Spleen (tissue), 11 donors: Measurements from ENCODE around the gene DAZAP1. TPM values are rescaled to one million over a fixed set of nuclear protein-coding genes. Genes with fewer than 3 reads are reported as not detected.

Experiments used
- DNase-seq: peaks from one replicate; pipeline ENCODE4 v3.0.0-alpha.2; 2020
- H3K27ac ChIP-seq, 8 donors: fragments of 200-600 bp; sonication (generic) in 7 of 8; 1 replicate in 4 of 8; 2 replicates in 4 of 8; pipeline versions ENCODE4 v1.5.0 to v1.8.0; 2016 to 2021; ENCODE audit warnings: inconsistent platforms in 4 of 8, mild to moderate bottlenecking in 4 of 8, moderate library complexity in 1 of 8
- H3K27me3 ChIP-seq, 7 donors: fragments of 200-600 bp; sonication (generic) in 6 of 7; replicated peaks in 1 of 7; 1 replicate in 4 of 7; 2 replicates in 3 of 7; pipeline versions ENCODE4 v1.5.0 to v1.8.0; 2016 to 2021; ENCODE audit warnings: inconsistent platforms in 3 of 7, mild to moderate bottlenecking in 1 of 7
- H3K36me3 ChIP-seq, 6 donors: fragments of 200-600 bp; sonication (generic) in 5 of 6; 1 replicate in 4 of 6; 2 replicates in 2 of 6; pipeline versions ENCODE4 v1.5.0 to v1.8.0; 2016 to 2021; ENCODE audit warnings: inconsistent platforms in 2 of 6
- H3K4me1 ChIP-seq, 6 donors: fragments of 200-600 bp; sonication (generic) in 5 of 6; 1 replicate in 3 of 6; 2 replicates in 3 of 6; pipeline versions ENCODE4 v1.5.0 to v1.8.0; 2016 to 2021; ENCODE audit warnings: inconsistent platforms in 3 of 6
- H3K4me3 ChIP-seq, 8 donors: fragments of 200-600 bp; sonication (generic) in 7 of 8; 1 replicate in 4 of 8; 2 replicates in 4 of 8; pipeline versions ENCODE4 v1.5.0 to v1.8.0; 2016 to 2021; ENCODE audit warnings: inconsistent platforms in 4 of 8, mild to moderate bottlenecking in 4 of 8, moderate library complexity in 2 of 8
- H3K9me3 ChIP-seq, 8 donors: fragments of 200-600 bp; sonication (generic) in 7 of 8; 1 replicate in 4 of 8; 2 replicates in 4 of 8; pipeline versions ENCODE4 v1.5.0 to v1.8.0; 2016 to 2021; ENCODE audit warnings: inconsistent platforms in 4 of 8
- POLR2A ChIP-seq, 3 donors: fragments of 450-650 bp; IDR thresholded peaks; one replicate each; pipeline ENCODE4 v1.5.1; 2017; ENCODE audit warnings: antibody characterized with exemption in 3 of 3, mild to moderate bottlenecking in 1 of 3
- POLR2AphosphoS5 ChIP-seq, 3 donors: sonication (generic); formaldehyde crosslinking; IDR thresholded peaks; one replicate each; pipeline ENCODE4 v1.5.1; 2017; ENCODE audit warnings: antibody characterized with exemption in 3 of 3
- WGBS, 5 donors: extraction: QIAGEN DNeasy Blood & Tissue Kit in 3 of 5; methylation state at CpG; one replicate each; pipeline versions ENCODE4 v1.1.5 to v1.1.7; 2013 to 2018; 5-methylcytosine and 5-hydroxymethylcytosine counted together
- intact Hi-C: fragments of 100-400 bp; cut with DNase I; formaldehyde crosslinking; loops from one replicate; pipeline ENCODE4 v1.15.0; 2023; ENCODE audit warnings: low total_unique reads
- polyA plus RNA-seq, 3 donors: library from polyadenylated mRNA; stranded (reverse); fragments of 200-250 nt; gene quantifications; one replicate each; pipeline ENCODE4 v1.2.1, GENCODE V29; 2013
- total RNA-seq, 7 donors: library from RNA; depleted of rRNA in 3 of 7; stranded (reverse); fragments of >200 nt in 3 of 7; fragmentation: NEBNext Ultra II Directional in 4 of 7; extraction: Animal tissue kit (Norgen Biotek cat#: 25700) in 4 of 7; gene quantifications; one replicate each; pipeline versions ENCODE4 v1.1.0 to v1.2.1, GENCODE V29; 2016 to 2021
- TF ChIP-seq, protein P1 (sequence below), 11 experiments: fragments of 200-600 bp in 7 of 11; fragments of 450-650 bp in 4 of 11; sonication (generic) in 4 of 11; IDR thresholded peaks in 8 of 11; conservative IDR thresholded peaks in 3 of 11; 1 replicate in 7 of 11; 2 replicates in 4 of 11; pipeline versions ENCODE4 v1.4.0 to v1.8.0; 2016 to 2021; ENCODE audit warnings: antibody characterized with exemption in 11 of 11, inconsistent platforms in 4 of 11, mild to moderate bottlenecking in 1 of 11
- donor health status: healthy with polysubstance abuse.
- donor health status: DM: no; HTN: no; CAD: no; lungs with moderate emphysema.
- donor health status: DM: no; HTN: no; CAD: no.
- donor health status: Bipolar disorder and iron deficiency.
- donor health status: healthy.
- donor health status: DM: no; HTN: no; CAD: no.
- donor health status: DM: yes; HTN: yes; CAD: no.

Gene DAZAP1
- total and polyA plus RNA-seq, 10 donors, result 43.8 to 137 (median 99.6) TPM

DNA sequence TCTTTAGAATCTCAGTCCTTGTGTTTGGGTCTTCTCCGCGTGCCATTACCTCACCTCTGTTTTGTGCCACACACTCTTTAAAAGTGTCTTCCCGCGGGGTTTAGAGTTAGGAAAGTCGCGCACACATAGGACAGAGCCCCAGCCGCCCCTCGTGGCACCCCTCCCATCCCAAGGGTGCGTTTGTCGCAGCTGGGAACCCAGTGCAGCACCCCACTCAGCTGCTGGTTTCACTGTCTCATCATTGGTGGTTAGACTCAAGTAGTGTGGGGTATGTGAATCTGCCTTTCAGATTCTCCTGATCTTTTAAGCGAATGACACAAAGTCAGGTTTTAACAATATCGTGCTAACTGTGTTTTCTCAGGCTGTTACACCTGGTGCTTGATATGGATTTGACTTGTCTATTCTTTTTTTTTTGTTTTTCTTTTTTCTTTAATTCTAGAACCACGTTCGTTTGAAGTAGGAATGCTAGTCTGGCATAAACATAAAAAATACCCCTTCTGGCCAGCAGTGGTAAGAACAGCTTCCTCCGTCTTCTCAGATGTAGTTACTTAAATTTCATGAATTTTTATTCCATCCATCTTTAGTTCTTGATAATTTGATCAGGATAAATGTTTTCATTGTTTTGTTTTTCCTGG lies 43.2 kb upstream of the DAZAP1 start:
- Histone ChIP-seq H3K36me3 (peaks cover 0 to 97% (median 47%) of the 10 kb centered on the region in 6 donors), H3K27ac (peak overlapping the region in 5 of 8 donors; percentile 23 to 65 (median 53)), H3K4me1 (peaks cover 12 to 73% (median 40%) of the 10 kb centered on the region in 6 donors), H3K4me3 (no peak overlapping the region), H3K27me3 (no peaks in the 10 kb centered on the region), H3K9me3 (no peaks in the 10 kb centered on the region)
- TF ChIP-seq, protein P1, sequence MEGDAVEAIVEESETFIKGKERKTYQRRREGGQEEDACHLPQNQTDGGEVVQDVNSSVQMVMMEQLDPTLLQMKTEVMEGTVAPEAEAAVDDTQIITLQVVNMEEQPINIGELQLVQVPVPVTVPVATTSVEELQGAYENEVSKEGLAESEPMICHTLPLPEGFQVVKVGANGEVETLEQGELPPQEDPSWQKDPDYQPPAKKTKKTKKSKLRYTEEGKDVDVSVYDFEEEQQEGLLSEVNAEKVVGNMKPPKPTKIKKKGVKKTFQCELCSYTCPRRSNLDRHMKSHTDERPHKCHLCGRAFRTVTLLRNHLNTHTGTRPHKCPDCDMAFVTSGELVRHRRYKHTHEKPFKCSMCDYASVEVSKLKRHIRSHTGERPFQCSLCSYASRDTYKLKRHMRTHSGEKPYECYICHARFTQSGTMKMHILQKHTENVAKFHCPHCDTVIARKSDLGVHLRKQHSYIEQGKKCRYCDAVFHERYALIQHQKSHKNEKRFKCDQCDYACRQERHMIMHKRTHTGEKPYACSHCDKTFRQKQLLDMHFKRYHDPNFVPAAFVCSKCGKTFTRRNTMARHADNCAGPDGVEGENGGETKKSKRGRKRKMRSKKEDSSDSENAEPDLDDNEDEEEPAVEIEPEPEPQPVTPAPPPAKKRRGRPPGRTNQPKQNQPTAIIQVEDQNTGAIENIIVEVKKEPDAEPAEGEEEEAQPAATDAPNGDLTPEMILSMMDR (IDR thresholded peaks at IDR 0.05 in 8 of 11, conservative IDR thresholded peaks at IDR 0.05 in 3 of 11), result peak in 3 of 11 experiments; percentile 16 to 26 (median 21)
- TF ChIP-seq POLR2AphosphoS5 (IDR thresholded peaks at IDR 0.05) (peak in 1 of 3 donors; percentile 8), POLR2A (IDR thresholded peaks at IDR 0.05) (no peak)
- WGBS, 5 donors, result 45 to 76% (median 51%) methylated on average over 15 of the region's 15 CpGs
- DNase-seq, result no peak
- intact Hi-C loops, result no loop called here

DNA sequence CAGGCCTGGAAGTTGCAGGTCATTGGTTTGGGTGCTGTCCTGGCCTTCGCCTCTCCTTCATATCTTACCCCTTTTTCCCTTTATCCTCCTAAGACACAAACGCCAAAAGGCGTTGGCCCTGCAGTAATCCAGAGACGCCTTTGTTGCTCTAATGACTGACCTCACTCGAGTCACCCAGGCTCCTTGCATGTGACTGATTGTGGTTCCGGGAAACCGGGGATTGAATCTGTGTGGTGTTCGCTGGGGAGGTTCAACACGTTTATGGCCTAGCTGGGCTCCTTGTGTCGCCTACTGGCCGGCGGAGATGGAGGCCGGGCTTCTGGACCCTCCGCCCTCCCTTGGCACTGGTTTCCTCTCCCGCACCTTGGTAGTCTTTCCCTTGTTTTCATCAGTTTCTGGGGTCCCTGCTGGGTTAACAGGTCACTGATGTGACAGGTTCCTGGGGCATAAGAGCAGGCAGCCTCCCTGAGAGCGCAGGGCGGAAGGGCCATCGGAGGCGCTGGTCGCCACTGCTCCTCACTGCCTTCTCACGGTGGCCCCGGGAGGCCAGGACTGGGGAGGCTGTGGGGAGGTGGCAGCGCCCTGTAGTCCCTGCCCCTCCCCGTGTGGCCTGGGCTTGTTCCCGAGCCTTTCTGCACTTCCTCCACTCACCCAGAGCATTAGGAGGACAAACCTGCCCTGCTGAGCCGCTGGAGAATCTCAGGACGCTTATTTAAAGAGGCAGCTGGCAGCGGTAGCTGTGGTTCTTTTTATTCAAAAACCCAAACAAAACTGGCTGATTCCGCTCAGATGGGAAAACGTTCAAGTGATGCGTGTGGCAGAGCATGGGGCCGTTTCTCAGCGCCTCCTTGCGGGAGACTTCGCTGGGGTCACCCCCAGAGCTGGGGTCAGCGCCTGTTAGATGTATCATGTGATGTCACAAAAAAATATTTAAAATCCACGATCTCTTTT lies 41.8 kb upstream of the DAZAP1 start:
- H3K27me3 ChIP-seq, result no peaks in the 10 kb centered on the region
- intact Hi-C loops, result no loop called here
- WGBS, 5 donors, result 87 to 92% (median 90%) methylated on average over 34 to 37 of the region's 37 CpGs
- H3K9me3 ChIP-seq, result no peaks in the 10 kb centered on the region
- peaks cover 12 to 63% (median 36%) of the 10 kb centered on the region in 6 donors for H3K4me1 ChIP-seq
- no peak for DNase-seq
- TF ChIP-seq POLR2A (IDR thresholded peaks at IDR 0.05) (no peak), POLR2AphosphoS5 (IDR thresholded peaks at IDR 0.05) (no peak)
- TF ChIP-seq, protein P1 (IDR thresholded peaks at IDR 0.05 in 8 of 11, conservative IDR thresholded peaks at IDR 0.05 in 3 of 11), result no peak
- no peak overlapping the region for H3K4me3 ChIP-seq
- H3K27ac ChIP-seq, result no peak overlapping the region
- peaks cover 0 to 97% (median 50%) of the 10 kb centered on the region in 6 donors for H3K36me3 ChIP-seq

DNA sequence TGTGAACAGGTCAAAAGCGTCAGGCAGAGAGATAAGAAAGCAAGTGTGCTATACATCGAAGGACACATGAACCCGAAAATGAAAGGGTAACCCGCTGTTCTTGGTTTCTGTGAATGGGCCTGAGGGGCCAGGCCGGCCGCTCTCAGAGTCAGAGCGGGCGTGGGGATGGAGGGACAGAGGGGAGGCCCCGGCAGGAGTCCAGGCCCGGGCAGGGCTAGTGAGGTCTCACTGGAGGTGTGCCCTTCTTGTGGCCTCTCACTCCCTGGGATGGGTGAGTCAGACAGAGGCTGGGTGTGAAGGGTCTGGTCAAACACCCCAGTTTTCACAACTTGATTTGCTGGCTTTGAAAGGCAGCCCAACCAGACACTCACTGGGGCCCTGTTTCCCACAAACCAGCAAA lies 41.1 kb upstream of the DAZAP1 start:
- Histone ChIP-seq H3K27ac (no peak overlapping the region), H3K4me1 (peaks cover 12 to 56% (median 31%) of the 10 kb centered on the region in 6 donors), H3K36me3 (peaks cover 0 to 97% (median 52%) of the 10 kb centered on the region in 6 donors), H3K27me3 (no peaks in the 10 kb centered on the region), H3K4me3 (no peak overlapping the region), H3K9me3 (no peaks in the 10 kb centered on the region)
- intact Hi-C loops, result no loop called here
- TF ChIP-seq, protein P1 (IDR thresholded peaks at IDR 0.05 in 8 of 11, conservative IDR thresholded peaks at IDR 0.05 in 3 of 11), result no peak
- no peak for TF ChIP-seq POLR2AphosphoS5 (IDR thresholded peaks at IDR 0.05)
- TF ChIP-seq POLR2A (IDR thresholded peaks at IDR 0.05), result no peak
- 89 to 94% (median 91%) methylated on average over 10 of the region's 10 CpGs for WGBS, 5 donors
- no peak for DNase-seq
